HepG2 (cell line): Measurements from ENCODE around the gene SPG7. TPM values are rescaled to one million over a fixed set of nuclear protein-coding genes. Genes with fewer than 3 reads are reported as not detected.

Experiments used
- ATAC-seq: fragments of 200-7000 bp; cut with Tn5 transposase; 3 replicates; pipeline ENCODE4 v1.9.1; 2020; ENCODE audit warnings: mild to moderate bottlenecking, moderate library complexity
- BruUV-seq: library from RNA; stranded (reverse); fragments of 400-500 nt; replicated peaks from 2 replicates; lab custom pipeline; 2021; lab: Mats Ljungman, UMichigan
- CTCF ChIA-PET: fragments of 300-600 bp; formaldehyde crosslinking; extraction: SDS; loops from one replicate; lab custom pipeline; 2021; ENCODE audit warnings: low total read pairs, inconsistent platforms, low intra/inter-chr PET ratio; lab: Yijun Ruan, JAX
- POLR2A ChIA-PET: fragments of 350-600 bp; sonication (Branson Sonifier 250); formaldehyde crosslinking; loops from one replicate; lab custom pipeline; 2020; ENCODE audit warnings: antibody characterized with exemption, inconsistent platforms; lab: Yijun Ruan, JAX
- DNase-seq: peaks from one replicate; pipeline ENCODE4 v3.0.0-alpha.2; 2015; ENCODE audit warnings: low spot score
- FAIRE-seq: peaks from 3 replicates; lab custom pipeline; 2011; peaks lifted over from hg19 to GRCh38; lab: Jason Lieb, UNC
- H2AFZ ChIP-seq: one replicate; pipeline ENCODE4 v1.6.1; 2011; ENCODE audit warnings: low read length, inconsistent platforms
- H3K27ac ChIP-seq: fragments of 300-600 bp; 3 replicates; pipeline ENCODE4 v1.8.0; 2011; ENCODE audit warnings: mixed run types, mild to moderate bottlenecking, mixed read lengths, low read length, inconsistent platforms; ENCODE audit not compliant: insufficient read depth; ENCODE audit errors: extremely low read length
- H3K27me3 ChIP-seq, 2 experiments: fragments of 200-600 bp in 1 of 2; 2 replicates in 1 of 2; 3 replicates in 1 of 2; pipeline versions ENCODE4 v1.6.0 to v1.8.0; 2011; ENCODE audit warnings: low read length in 2 of 2, mild to moderate bottlenecking in 2 of 2, moderate library complexity in 2 of 2, inconsistent platforms in 1 of 2; ENCODE audit not compliant: insufficient read depth in 2 of 2, control insufficient read depth in 1 of 2
- H3K36me3 ChIP-seq, 2 experiments: fragments of 200-600 bp in 1 of 2; replicated peaks in 1 of 2; 2 replicates in 1 of 2; 3 replicates in 1 of 2; pipeline versions ENCODE4 v1.5.1 to v1.8.0; 2011; ENCODE audit warnings: low read length in 2 of 2, inconsistent platforms in 1 of 2; ENCODE audit not compliant: insufficient read depth in 2 of 2, control insufficient read depth in 1 of 2
- H3K4me1 ChIP-seq: 2 replicates; pipeline ENCODE4 v1.5.1; 2012; ENCODE audit warnings: low read length, inconsistent platforms; ENCODE audit not compliant: insufficient read depth
- H3K4me2 ChIP-seq: 2 replicates; pipeline ENCODE4 v1.6.0; 2011; ENCODE audit warnings: low read depth, low read length, inconsistent platforms
- H3K4me3 ChIP-seq, 3 experiments: fragments of 200-600 bp in 1 of 3; sonication (generic), shearing (Covaris generic) in 1 of 3; replicated peaks in 1 of 3; 2 replicates each; pipeline ENCODE4 v1.5.1; 2011 to 2016; ENCODE audit warnings: low read length in 3 of 3, inconsistent platforms in 2 of 3, low read depth in 2 of 3, mild to moderate bottlenecking in 2 of 3, control low read depth in 1 of 3, mixed read lengths in 1 of 3; ENCODE audit not compliant: insufficient read depth in 1 of 3
- H3K79me2 ChIP-seq: one replicate; pipeline ENCODE4 v1.6.1; 2011; ENCODE audit warnings: low read length, inconsistent platforms; ENCODE audit not compliant: insufficient read depth
- H3K9ac ChIP-seq: 2 replicates; pipeline ENCODE4 v1.6.0; 2011; ENCODE audit warnings: mild to moderate bottlenecking, low read depth, low read length, inconsistent platforms; ENCODE audit not compliant: insufficient read depth
- H3K9me3 ChIP-seq: 2 replicates; pipeline ENCODE4 v1.5.1; 2012; ENCODE audit warnings: mild to moderate bottlenecking, low read length
- H4K20me1 ChIP-seq: 2 replicates; pipeline ENCODE4 v1.6.0; 2011; ENCODE audit warnings: inconsistent platforms, mild to moderate bottlenecking, low read length, moderate library complexity; ENCODE audit not compliant: insufficient read depth
- HIVEP1 ChIP-seq: sonication (generic); formaldehyde crosslinking; IDR thresholded peaks from 2 replicates; pipeline ENCODE4 v1.4.0; 2020; ENCODE audit warnings: mild to moderate bottlenecking, missing genetic modification reagents
- HNRNPLL ChIP-seq: fragments of 200-400 bp; formaldehyde crosslinking; IDR thresholded peaks from 2 replicates; pipeline ENCODE4 v1.6.1; 2017; ENCODE audit warnings: mild to moderate bottlenecking, low read depth, low read length; ENCODE audit not compliant: poor library complexity, severe bottlenecking
- KDM5B ChIP-seq: sonication (generic); formaldehyde crosslinking; IDR thresholded peaks from 2 replicates; pipeline ENCODE4 v1.4.0; 2020; ENCODE audit warnings: missing genetic modification reagents, mild to moderate bottlenecking, borderline replicate concordance
- ZFY ChIP-seq: sonication (generic); formaldehyde crosslinking; IDR thresholded peaks from 2 replicates; pipeline ENCODE4 v1.4.0; 2020; ENCODE audit warnings: missing genetic modification reagents
- ZFYVE20 ChIP-seq: sonication (generic); formaldehyde crosslinking; IDR thresholded peaks from 2 replicates; pipeline ENCODE4 v1.8.0; 2023; ENCODE audit warnings: low read depth, mild to moderate bottlenecking, moderate library complexity, missing genetic modification reagents, borderline replicate concordance
- WGBS: methylation state at CpG from one replicate; pipeline ENCODE4 v1.1.6; 2017; ENCODE audit warnings: low lambda C conversion rate; 5-methylcytosine and 5-hydroxymethylcytosine counted together
- in situ Hi-C: cut with HindIII; loops from 2 replicates; pipeline ENCODE4 v1.10.0; 2017; ENCODE audit warnings: low pct_unique_long_range_greater_than_20kb; ENCODE audit not compliant: extremely low pct_ligation_motif_present
- intact Hi-C: fragments of 100-400 bp; cut with micrococcal nuclease; formaldehyde crosslinking; loops from one replicate; pipeline ENCODE4 v1.10.0; 2022; ENCODE audit not compliant: unreplicated experiment
- polyA plus RNA-seq, 8 experiments: library from polyadenylated mRNA; depleted of rRNA in 3 of 8; stranded (reverse) in 7 of 8; unstranded in 1 of 8; fragments of >200 nt; fragmentation: Illumina TruSeq in 4 of 8; extraction: Trizol in 4 of 8; gene quantifications; 2 replicates each; pipeline versions ENCODE4 v1.2.1 to v1.2.3, GENCODE V29; 2011 to 2016; ENCODE audit warnings: low read depth in 4 of 8, missing spikeins in 1 of 8, mixed read lengths in 1 of 8; ENCODE audit not compliant: insufficient read depth in 1 of 8
- total RNA-seq, 5 experiments: library from RNA; depleted of rRNA; stranded (reverse); fragments of >200 nt; fragmentation: Illumina TruSeq; extraction: Trizol; gene quantifications; 2 replicates each; pipeline ENCODE4 v1.2.3, GENCODE V29; 2016; ENCODE audit warnings: low read depth in 1 of 5
- TF ChIP-seq, protein P1 (sequence below): sonication (generic); formaldehyde crosslinking; IDR thresholded peaks from 2 replicates; pipeline ENCODE4 v1.5.1; 2020; ENCODE audit warnings: missing genetic modification reagents, mild to moderate bottlenecking, borderline replicate concordance
- TF ChIP-seq, protein P2 (sequence below): sonication (generic); formaldehyde crosslinking; IDR thresholded peaks from 2 replicates; pipeline ENCODE4 v1.4.0; 2020; ENCODE audit warnings: mild to moderate bottlenecking, missing genetic modification reagents
- TF ChIP-seq, protein P3 (sequence below): sonication (generic); formaldehyde crosslinking; IDR thresholded peaks from 2 replicates; pipeline ENCODE4 v1.5.1; 2020; ENCODE audit warnings: mild to moderate bottlenecking, missing genetic modification reagents, moderate library complexity

SPG7 gene
- total and polyA plus RNA-seq, 2 of the 13 experiments (the other 11 are each of a cell fraction or from before 2014, with no cell fraction given), result 66.0 to 136 TPM

DNA sequence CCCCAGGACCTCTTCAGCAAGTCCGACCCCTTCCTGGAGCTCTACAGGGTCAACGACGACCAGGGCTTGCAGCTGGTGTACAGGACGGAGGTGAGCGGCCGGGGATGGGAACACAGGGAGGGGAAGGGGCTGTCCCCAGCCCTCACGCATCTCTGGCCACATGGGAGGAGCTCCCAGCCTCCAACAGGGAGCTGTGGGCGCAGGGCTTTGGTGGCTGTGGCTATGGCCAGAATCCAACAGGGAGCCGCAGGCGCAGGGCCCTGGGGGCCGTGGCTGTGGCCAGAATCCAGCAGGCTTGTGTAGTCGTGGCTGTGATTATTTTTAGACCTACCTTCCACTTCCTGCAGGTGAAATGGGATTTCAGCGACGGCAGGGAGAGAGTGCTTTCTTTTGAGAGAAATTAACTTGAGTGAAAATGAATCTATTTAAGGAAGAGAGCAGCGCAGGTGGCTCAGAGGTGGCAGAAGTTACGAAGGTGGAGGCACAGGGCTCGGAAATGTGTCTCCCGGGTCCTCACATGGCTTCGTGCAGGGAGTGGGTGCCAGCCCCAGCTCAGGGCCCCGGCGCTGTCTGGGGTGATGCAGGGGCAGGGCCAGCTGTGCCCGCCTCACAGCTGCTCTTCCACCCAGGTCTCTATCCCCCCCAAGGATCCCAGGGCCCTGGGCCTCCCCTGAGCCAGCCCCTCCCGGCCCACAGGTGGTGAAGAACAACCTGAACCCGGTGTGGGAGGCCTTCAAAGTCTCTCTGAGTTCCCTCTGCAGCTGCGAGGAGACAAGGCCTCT, 76.8 kb downstream of the SPG7 start:
- Histone ChIP-seq H3K9me3 (no peaks in the 10 kb centered on the region), H3K4me3 (peak overlapping the region in 1 of 3 experiments; percentile 53; a peak in 1 of 6 replicates), H2AFZ (no peak overlapping the region), H3K4me2 (peak overlapping the region; percentile 51), H3K36me3 (no peaks in the 10 kb centered on the region), H4K20me1 (no peaks in the 10 kb centered on the region), H3K4me1 (peaks cover 47% of the 10 kb centered on the region), H3K27me3 (peaks cover 0 to 36% of the 10 kb centered on the region in 2 experiments; a peak in 3 of 5 replicates), H3K9ac (peak overlapping the region; percentile 16; the same call in 1 of the 2 replicates), H3K27ac (no peak overlapping the region), H3K79me2 (no peaks in the 10 kb centered on the region)
- CTCF ChIA-PET, result no interaction called here
- in situ Hi-C loops, result no loop called here
- ATAC-seq (peak; percentile 34), FAIRE-seq (no peak), DNase-seq (no peak)
- WGBS, result 20% methylated on average over 22 of the region's 25 CpGs
- no TSS peak for BruUV-seq
- intact Hi-C loops, result no loop called here
- POLR2A ChIA-PET, result interaction anchor here (0.8 to 1.4 kb wide), 2 partner anchors 12 to 22 kb away, joined by 3 to 5 read pairs; no protein-coding TSS in a partner anchor
- peak; percentile 27; the same call in 1 of the 2 replicates for TF ChIP-seq KDM5B (CRISPR knock-in tag)
- TF ChIP-seq ZFY (CRISPR knock-in tag), result 0 out of 2 replicates have a peak, but pooled peaks have one; percentile 26
- TF ChIP-seq, protein P1, sequence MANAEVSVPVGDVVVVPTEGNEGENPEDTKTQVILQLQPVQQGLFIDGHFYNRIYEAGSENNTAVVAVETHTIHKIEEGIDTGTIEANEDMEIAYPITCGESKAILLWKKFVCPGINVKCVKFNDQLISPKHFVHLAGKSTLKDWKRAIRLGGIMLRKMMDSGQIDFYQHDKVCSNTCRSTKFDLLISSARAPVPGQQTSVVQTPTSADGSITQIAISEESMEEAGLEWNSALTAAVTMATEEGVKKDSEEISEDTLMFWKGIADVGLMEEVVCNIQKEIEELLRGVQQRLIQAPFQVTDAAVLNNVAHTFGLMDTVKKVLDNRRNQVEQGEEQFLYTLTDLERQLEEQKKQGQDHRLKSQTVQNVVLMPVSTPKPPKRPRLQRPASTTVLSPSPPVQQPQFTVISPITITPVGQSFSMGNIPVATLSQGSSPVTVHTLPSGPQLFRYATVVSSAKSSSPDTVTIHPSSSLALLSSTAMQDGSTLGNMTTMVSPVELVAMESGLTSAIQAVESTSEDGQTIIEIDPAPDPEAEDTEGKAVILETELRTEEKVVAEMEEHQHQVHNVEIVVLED (CRISPR knock-in tag), result no peak
- TF ChIP-seq, protein P2, sequence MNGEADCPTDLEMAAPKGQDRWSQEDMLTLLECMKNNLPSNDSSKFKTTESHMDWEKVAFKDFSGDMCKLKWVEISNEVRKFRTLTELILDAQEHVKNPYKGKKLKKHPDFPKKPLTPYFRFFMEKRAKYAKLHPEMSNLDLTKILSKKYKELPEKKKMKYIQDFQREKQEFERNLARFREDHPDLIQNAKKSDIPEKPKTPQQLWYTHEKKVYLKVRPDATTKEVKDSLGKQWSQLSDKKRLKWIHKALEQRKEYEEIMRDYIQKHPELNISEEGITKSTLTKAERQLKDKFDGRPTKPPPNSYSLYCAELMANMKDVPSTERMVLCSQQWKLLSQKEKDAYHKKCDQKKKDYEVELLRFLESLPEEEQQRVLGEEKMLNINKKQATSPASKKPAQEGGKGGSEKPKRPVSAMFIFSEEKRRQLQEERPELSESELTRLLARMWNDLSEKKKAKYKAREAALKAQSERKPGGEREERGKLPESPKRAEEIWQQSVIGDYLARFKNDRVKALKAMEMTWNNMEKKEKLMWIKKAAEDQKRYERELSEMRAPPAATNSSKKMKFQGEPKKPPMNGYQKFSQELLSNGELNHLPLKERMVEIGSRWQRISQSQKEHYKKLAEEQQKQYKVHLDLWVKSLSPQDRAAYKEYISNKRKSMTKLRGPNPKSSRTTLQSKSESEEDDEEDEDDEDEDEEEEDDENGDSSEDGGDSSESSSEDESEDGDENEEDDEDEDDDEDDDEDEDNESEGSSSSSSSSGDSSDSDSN (CRISPR knock-in tag), result peak; percentile 35; the same call in 1 of the 2 replicates
- TF ChIP-seq, protein P3, sequence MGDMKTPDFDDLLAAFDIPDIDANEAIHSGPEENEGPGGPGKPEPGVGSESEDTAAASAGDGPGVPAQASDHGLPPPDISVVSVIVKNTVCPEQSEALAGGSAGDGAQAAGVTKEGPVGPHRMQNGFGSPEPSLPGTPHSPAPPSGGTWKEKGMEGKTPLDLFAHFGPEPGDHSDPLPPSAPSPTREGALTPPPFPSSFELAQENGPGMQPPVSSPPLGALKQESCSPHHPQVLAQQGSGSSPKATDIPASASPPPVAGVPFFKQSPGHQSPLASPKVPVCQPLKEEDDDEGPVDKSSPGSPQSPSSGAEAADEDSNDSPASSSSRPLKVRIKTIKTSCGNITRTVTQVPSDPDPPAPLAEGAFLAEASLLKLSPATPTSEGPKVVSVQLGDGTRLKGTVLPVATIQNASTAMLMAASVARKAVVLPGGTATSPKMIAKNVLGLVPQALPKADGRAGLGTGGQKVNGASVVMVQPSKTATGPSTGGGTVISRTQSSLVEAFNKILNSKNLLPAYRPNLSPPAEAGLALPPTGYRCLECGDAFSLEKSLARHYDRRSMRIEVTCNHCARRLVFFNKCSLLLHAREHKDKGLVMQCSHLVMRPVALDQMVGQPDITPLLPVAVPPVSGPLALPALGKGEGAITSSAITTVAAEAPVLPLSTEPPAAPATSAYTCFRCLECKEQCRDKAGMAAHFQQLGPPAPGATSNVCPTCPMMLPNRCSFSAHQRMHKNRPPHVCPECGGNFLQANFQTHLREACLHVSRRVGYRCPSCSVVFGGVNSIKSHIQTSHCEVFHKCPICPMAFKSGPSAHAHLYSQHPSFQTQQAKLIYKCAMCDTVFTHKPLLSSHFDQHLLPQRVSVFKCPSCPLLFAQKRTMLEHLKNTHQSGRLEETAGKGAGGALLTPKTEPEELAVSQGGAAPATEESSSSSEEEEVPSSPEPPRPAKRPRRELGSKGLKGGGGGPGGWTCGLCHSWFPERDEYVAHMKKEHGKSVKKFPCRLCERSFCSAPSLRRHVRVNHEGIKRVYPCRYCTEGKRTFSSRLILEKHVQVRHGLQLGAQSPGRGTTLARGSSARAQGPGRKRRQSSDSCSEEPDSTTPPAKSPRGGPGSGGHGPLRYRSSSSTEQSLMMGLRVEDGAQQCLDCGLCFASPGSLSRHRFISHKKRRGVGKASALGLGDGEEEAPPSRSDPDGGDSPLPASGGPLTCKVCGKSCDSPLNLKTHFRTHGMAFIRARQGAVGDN (CRISPR knock-in tag), result peak; percentile 55
- TF ChIP-seq HIVEP1 (CRISPR knock-in tag), result peak; percentile 31; the same call in 1 of the 2 replicates
- no peak for TF ChIP-seq ZFYVE20 (CRISPR knock-in tag)
- peak; percentile 5 for TF ChIP-seq HNRNPLL
